ENCODE measurements around the gene GJE1. TPM values are rescaled to one million over a fixed set of nuclear protein-coding genes. Genes with fewer than 3 reads are reported as not detected.
"Not testable (repeated sequence)": the region's sequence is repeated elsewhere in the genome, so short reads cannot be mapped to it uniquely, and the experiment has no call there.

Gene GJE1
- total and polyA plus RNA-seq, 12 donors = not detected

DNA sequence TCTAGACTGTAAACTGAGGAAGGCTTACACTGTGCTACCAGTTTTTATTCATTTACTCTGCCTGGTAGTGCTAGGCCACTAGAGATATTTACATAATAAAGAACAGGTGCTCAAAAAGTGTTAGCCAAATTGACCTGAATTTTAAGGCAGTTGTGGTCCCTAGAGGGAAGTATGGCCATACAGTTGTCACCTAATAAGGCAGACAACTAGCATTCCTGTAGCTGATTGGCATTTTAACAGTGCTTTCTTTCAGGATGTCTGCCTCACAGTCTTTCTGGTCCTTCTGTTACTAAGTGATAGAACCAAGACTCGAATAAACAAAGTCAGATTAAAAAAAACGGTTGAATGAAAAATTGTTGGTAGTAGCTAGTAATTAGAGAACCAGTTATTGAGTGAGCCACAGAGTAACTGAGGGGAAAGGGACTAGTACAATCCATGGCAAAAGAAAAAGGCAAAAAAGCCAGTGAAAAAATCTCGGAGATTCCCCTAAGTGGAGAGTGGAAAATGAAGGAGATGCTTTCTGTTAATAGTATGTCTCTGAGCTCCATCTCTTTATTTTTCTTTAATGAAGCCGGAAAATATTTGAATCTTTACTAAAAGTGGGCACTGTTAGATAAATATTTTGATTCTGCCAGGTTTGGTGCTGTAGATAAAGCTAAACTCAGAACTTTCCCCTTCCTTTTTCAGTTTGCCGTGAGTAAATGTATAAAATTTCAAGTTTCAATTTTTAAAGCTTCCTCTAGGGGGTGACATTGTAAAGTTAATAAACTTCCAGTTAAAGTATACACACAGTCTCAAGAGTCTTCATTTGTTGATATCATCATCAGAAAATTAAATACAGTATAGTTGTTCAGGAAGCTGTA, 23.4 kb downstream of the GJE1 start:
- intact Hi-C loops (cut with DNase I) = loop anchor here in 5 of 10 donors (2.0 to 10.0 kb wide), 4 partner anchors 49 to 231 kb away; no protein-coding TSS in a partner anchor
- Histone ChIP-seq H3K4me3 (no peak overlapping the region), H3K27me3 (no peaks in the 10 kb centered on the region)

DNA sequence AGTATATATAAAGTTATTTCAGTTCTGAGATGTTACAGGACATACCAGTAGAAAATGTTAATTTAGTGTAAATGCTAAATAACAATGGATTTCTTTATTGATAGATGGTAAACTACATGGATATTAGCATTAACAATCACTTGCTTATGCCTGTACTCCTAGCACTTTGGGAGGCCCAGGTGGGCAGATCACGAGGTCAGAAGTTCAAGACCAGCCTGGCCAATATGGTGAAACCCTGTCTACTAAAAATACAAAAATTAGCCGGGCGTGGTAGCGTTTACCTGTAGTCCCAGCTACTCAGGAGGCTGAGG, 24.0 kb downstream of the GJE1 start:
- not testable (repeated sequence) for H3K36me3 ChIP-seq, ATAC-seq, H3K27ac ChIP-seq, DNase-seq, H3K27me3 ChIP-seq, H3K4me3 ChIP-seq, H3K9me3 ChIP-seq
- peaks cover 0 to 31% (median 0%) of the 10 kb centered on the region in 9 donors for H3K4me1 ChIP-seq
- WGBS, 2 donors = 90 to 93% methylated on average over 4 of the region's 4 CpGs
- intact Hi-C loops (cut with DNase I) = loop anchor here in 5 of 10 donors (2.0 to 10.0 kb wide), 4 partner anchors 48 to 231 kb away; no protein-coding TSS in a partner anchor

More for the DNA sequence above, 23.4 kb downstream of the GJE1 start:
- no peak overlapping the region for H3K27ac ChIP-seq
- H3K4me1 ChIP-seq = peaks cover 0 to 31% (median 0%) of the 10 kb centered on the region in 9 donors
- DNase-seq (no peak), ATAC-seq (peak in 2 of 8 donors; percentile 28 to 56)
- no peaks in the 10 kb centered on the region for H3K36me3 ChIP-seq
- H3K9me3 ChIP-seq = no peaks in the 10 kb centered on the region
- TF ChIP-seq, protein P1, sequence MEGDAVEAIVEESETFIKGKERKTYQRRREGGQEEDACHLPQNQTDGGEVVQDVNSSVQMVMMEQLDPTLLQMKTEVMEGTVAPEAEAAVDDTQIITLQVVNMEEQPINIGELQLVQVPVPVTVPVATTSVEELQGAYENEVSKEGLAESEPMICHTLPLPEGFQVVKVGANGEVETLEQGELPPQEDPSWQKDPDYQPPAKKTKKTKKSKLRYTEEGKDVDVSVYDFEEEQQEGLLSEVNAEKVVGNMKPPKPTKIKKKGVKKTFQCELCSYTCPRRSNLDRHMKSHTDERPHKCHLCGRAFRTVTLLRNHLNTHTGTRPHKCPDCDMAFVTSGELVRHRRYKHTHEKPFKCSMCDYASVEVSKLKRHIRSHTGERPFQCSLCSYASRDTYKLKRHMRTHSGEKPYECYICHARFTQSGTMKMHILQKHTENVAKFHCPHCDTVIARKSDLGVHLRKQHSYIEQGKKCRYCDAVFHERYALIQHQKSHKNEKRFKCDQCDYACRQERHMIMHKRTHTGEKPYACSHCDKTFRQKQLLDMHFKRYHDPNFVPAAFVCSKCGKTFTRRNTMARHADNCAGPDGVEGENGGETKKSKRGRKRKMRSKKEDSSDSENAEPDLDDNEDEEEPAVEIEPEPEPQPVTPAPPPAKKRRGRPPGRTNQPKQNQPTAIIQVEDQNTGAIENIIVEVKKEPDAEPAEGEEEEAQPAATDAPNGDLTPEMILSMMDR (IDR thresholded peaks at IDR 0.05) = peak in 8 of 9 donors; percentile 25 to 63 (median 48)
- WGBS, 2 donors = 38 to 48% methylated on average over 5 of the region's 5 CpGs

DNA sequence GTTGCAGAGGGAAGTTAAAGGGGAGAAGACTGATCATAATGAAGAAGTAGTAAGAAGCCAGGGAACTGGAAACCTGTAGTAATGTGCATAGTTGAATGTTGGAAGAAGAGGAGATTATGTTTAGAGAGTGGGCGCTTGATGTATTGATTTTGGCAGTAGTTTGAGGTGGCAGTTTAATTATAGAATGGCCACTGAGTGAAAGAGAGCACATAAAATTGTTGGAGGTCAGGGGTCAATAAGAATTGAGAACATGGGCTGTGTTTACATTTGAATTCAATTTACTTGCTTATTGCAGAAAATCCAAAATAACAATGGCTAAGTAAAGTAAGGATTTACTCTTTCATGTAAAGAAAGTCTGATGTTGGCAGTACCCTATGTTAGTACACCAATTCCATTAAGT, 30.1 kb downstream of the GJE1 start:
- peaks cover 0 to 36% (median 4%) of the 10 kb centered on the region in 9 donors for H3K4me1 ChIP-seq
- DNase-seq = no peak
- H3K27me3 ChIP-seq = no peaks in the 10 kb centered on the region
- no peak overlapping the region for H3K4me3 ChIP-seq
- H3K36me3 ChIP-seq = peaks cover 0 to 19% (median 9%) of the 10 kb centered on the region in 9 donors
- 81 to 93% methylated on average over 1 of the region's 1 CpG for WGBS, 2 donors
- no peak for ATAC-seq
- TF ChIP-seq, protein P1 (IDR thresholded peaks at IDR 0.05) = no peak
- intact Hi-C loops (cut with DNase I) = loop anchor here in 1 of 10 donors (5.0 kb wide), 1 partner anchor 225 kb away; no protein-coding TSS in a partner anchor
- no peaks in the 10 kb centered on the region for H3K9me3 ChIP-seq
- no peak overlapping the region for H3K27ac ChIP-seq

DNA sequence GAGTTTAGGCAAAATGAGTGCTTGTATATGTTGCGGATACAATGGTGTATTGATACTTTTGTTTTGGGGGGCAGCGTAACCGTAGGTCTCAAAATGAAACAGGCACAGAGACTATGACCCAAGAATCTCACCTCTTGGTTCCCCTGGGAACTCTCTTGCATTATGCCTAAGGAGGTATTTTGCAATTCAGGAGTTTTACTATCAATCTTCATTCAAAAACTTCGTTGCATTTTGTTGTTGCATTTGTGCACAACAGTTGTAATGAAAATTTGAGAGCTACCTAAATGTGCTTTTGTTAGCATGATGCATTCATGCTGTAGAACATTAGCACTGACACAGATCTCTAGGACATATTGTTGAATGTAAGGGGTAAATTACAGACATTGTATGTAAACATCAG, 32.5 kb downstream of the GJE1 start:
- Histone ChIP-seq H3K27me3 (no peaks in the 10 kb centered on the region), H3K9me3 (no peaks in the 10 kb centered on the region), H3K27ac (no peak overlapping the region), H3K4me1 (peaks cover 0 to 33% (median 4%) of the 10 kb centered on the region in 9 donors), H3K36me3 (peaks cover 0 to 44% (median 13%) of the 10 kb centered on the region in 9 donors), H3K4me3 (no peak overlapping the region)
- ATAC-seq (no peak), DNase-seq (no peak)
- TF ChIP-seq, protein P1 (IDR thresholded peaks at IDR 0.05) = no peak
- intact Hi-C loops (cut with DNase I) = no loop called here
- 87 to 91% methylated on average over 4 of the region's 4 CpGs for WGBS, 2 donors

DNA sequence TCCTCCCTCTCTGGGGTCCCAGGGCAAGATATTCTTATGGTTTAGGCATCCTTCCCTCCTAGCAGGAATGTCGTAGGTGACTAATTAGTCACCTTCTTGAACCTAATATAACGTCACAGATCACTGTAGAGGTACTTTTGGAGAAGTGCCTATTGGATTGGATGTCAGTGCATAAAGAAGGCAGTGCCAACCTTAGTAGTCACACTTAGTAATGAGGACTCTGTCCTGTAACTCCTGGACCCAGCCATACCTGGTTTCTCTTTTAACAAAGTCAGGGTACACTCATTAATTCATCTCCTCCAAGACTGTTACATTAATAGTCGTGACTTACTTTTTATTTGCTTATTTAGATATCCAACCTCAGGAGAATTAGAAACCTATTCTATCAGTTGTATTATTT, 34.3 kb downstream of the GJE1 start:
- Histone ChIP-seq H3K9me3 (no peaks in the 10 kb centered on the region), H3K4me3 (no peak overlapping the region), H3K36me3 (peaks cover 0 to 62% (median 13%) of the 10 kb centered on the region in 9 donors), H3K4me1 (peaks cover 0 to 26% (median 4%) of the 10 kb centered on the region in 9 donors), H3K27ac (no peak overlapping the region), H3K27me3 (no peaks in the 10 kb centered on the region)
- TF ChIP-seq, protein P1 (IDR thresholded peaks at IDR 0.05) = no peak
- intact Hi-C loops (cut with DNase I) = no loop called here
- ATAC-seq (no peak), DNase-seq (no peak)
- 71 to 74% methylated on average over 3 of the region's 3 CpGs for WGBS, 2 donors

All from heart right ventricle (tissue), 16 donors.